Measurements from ENCODE around the gene SLC26A4. TPM values are rescaled to one million over a fixed set of nuclear protein-coding genes. Genes with fewer than 3 reads are reported as not detected.

SLC26A4 gene
- total RNA-seq, 1 donor from 2014 or later, result 3.5 TPM

DNA sequence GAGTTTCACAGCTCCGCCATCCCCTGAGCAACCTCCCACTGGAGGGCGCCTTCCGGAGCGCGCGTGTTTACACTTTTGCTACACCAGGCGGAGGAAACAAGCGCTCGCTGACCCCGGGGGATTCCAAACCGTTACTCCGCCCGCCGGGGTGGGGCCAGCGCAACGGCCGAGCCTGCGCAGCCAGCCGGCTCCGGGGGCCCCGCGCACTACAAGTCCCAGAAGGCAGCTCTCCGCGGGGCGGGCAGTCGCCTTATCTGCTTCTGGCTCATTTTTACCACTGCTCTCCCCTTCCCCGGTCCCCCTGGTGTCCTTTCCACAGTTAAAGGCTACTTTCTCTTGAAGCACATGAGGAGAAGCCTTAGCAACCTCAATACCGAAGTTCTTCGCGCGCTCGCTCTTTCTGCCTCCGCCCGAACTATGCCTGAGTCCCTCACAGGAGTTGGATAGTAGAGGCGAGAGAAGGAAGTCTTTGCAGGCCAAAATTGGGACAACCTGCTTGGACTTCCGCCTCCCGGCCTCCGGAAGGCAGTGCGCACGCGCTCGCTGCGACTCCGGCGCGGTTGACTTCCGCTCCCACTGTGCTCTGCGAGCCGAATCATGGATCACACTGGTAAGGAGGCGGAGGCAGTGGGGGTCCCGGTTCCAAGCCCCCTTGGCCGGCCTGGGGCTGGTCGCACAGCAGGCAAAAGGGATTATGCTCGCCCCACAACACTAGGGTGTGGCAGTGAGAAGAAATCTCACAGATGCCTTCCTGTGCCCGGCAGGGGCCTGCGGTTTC is 83.1 kb downstream of the SLC26A4 start, which contains the start of gene CBLL1:
Gene CBLL1 (plus strand): TSS at position 576 of the 778 bp plus-strand sequence. CDS start 22 bp downstream, at position 598.
- intact Hi-C loops (cut with micrococcal nuclease), result loop anchor here (1.0 to 10.0 kb wide), 13 partner anchors 83 to 1459 kb away; partner anchors contain the start of genes BCAP29, CCDC71L, COG5 and DLD

DNA sequence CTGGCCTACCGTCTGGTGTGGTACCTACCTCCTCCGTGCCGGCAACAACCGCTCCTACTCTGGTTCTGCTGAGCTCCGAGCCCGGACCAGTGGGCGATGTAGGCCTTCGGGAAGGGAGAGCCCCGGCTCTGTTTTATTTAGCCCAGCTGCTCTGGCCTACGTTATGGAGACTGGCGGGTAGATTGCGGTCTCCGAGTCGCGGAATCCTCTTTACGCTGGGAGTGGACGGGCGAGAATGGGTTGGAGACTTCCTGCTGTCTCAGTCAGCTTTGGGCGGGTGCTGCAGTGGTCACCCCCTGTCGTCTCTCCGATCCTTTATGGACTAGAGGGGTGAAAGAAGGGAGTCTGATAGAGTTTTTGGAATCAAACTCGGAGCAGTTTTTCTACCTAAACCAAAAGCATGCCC is 83.7 kb downstream of the SLC26A4 start:
- intact Hi-C loops (cut with micrococcal nuclease), result loop anchor here (1.0 to 10.0 kb wide), 4 partner anchors 282 to 880 kb away; partner anchors contain the start of genes DNAJB9, PIK3CG, PNPLA8 and THAP5

DNA sequence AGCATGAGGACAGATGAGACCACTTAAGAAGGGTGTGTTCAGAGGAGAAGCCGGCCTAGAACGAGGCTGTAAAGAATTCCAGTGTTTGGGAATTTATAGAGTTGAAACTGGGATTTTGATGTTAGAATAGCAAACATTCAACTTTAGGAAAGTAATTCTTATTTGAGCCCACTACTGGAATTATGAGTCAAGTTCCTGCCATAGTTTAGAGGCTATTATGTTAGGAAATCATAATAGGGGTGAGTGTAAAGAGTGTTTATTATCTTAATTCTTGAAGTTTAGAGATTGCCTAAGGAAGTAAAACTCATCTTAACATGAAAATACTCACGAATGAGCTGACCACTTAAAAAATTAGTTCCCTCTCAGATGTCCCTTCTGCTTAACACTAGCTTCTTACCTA is 85.4 kb downstream of the SLC26A4 start:
- intact Hi-C loops (cut with micrococcal nuclease), result loop anchor here (10.0 kb wide), 1 partner anchor 881 kb away; the partner anchor contains the start of gene PIK3CG

DNA sequence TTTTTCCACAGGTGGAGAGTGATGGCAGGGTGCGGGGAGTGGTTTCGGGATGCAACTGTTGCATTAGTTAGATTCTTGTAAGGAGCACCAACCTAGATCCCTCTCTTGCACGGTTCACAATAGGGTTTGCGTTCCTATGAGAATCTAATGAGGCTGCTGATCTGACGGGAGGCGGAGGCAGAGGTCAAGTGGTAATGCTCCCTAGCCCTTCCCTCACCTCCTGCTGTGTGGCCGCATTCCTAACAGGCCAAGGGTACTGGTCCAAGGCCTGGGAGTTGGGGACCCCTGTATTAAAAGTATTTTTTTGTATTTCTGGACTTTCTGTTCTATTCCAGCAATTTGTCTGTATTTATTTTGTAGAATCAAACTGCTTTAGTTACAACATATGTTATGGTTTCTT is 90.5 kb downstream of the SLC26A4 start:
- intact Hi-C loops (cut with micrococcal nuclease), result no loop called here

DNA sequence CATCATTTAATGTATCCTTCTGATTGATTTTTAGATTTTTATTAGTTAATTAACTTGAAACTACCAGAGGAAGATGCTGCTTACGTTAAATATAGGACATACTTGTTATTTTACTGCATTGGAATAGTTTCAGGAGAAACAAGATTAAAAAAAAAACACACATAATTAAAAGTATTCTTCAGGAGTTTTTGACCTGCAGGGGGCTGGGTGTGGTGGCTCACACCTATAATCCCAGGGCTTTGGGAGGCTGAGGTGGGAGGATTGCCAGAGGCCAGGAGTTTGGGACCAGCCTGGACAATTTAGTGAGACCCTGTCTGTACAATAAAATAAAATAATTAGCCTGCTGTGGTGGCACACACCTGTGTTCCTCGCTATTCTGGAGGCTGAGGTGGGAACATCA is 94.0 kb downstream of the SLC26A4 start:
- intact Hi-C loops (cut with micrococcal nuclease), result no loop called here

DNA sequence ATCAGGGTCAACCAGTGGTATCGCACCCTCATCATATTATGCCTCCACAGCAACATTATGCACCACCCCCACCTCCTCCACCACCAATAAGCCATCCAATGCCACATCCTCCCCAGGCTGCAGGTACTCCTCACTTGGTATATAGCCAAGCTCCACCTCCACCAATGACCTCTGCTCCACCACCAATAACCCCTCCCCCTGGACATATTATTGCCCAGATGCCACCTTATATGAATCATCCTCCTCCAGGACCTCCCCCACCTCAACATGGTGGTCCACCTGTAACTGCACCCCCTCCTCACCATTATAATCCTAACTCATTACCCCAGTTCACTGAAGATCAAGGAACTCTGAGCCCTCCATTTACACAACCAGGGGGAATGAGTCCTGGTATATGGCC is 98.0 kb downstream of the SLC26A4 start:
- intact Hi-C loops (cut with micrococcal nuclease), result no loop called here

DNA sequence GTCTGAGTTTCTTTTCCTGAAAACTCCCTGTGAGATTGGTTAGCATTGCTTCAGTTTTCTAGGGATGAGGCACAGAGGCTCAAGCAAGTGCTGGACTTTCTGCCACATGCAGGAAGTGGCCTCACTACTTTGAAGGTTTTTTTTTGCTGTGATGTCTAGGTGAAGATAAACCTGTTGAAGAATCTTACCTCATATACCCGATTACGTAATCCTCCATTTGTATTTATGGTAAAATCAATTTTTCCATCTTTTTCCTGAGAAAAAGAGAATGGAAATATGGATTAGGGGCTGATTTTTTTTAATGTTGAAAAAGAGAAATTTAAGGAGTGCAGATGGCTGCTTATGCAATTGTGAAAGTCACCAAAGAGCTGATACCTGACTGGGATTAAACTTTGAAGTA is 106.8 kb downstream of the SLC26A4 start:
- intact Hi-C loops (cut with micrococcal nuclease), result no loop called here

Other genes starting within 250 kb of the SLC26A4 start
- gene GPR22, start 190.8 kb upstream of the SLC26A4 start, total RNA-seq, result not detected in 2 replicates
- gene COG5, start 96.9 kb upstream of the SLC26A4 start, total RNA-seq, result 32.1 and 35.9 TPM in 2 replicates
- 10.2 and 10.4 TPM in 2 replicates for gene DUS4L, start 96.9 kb upstream of the SLC26A4 start, total RNA-seq
- gene BCAP29, start 80.6 kb upstream of the SLC26A4 start, total RNA-seq, result 51.9 and 53.3 TPM in 2 replicates
- 46.3 and 48.1 TPM in 2 replicates for gene CBLL1, start 83.3 kb downstream of the SLC26A4 start, total RNA-seq
- not detected in 2 replicates for gene SLC26A3, start 142.4 kb downstream of the SLC26A4 start, total RNA-seq
- gene DLD, start 230.4 kb downstream of the SLC26A4 start, total RNA-seq, result 76.9 and 78.2 TPM in 2 replicates